ENCODE data around the gene RHOU.

DNA sequence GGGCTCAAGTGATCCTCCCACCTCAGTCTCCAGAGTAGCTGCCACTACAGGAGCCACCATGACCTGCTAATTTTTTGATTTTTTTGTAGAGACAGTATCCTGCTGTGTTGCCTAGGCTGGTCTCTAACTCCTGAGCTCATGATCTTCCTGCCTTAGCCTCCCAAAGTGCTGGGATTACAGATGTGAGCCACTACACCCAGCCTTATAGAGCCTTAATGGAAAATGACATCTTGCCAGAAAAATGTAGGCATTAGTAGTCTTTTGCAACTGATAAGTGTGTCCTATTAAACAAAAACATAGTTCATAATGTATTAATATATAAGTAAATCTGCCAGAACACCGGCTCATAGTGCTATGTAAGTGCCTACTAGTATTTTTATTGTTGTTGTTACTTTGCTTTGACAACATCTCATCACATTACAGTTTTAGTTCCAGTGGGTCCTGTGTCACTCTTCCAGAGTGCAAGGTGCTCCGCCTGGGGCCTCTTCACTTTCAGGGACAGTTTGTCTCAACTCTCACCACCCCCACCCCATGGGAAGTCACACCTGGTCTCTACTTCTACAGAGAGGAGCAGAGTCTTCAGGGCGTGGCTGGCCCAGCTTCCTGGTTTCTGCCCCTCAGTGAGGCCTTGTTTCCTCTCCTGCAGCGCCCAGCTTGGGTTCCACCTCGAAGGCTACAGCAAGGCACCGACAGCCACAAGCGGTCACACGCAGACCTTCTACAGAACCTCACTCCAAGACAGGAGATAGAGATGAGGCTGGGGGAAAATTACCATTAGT, 30.1 kb downstream of the RHOU start:
- no peak for TF ChIP-seq EZH2 (IDR thresholded peaks at IDR 0.05; ENCODE audit: low read length, missing control alignments)
- TF ChIP-seq, protein P1, sequence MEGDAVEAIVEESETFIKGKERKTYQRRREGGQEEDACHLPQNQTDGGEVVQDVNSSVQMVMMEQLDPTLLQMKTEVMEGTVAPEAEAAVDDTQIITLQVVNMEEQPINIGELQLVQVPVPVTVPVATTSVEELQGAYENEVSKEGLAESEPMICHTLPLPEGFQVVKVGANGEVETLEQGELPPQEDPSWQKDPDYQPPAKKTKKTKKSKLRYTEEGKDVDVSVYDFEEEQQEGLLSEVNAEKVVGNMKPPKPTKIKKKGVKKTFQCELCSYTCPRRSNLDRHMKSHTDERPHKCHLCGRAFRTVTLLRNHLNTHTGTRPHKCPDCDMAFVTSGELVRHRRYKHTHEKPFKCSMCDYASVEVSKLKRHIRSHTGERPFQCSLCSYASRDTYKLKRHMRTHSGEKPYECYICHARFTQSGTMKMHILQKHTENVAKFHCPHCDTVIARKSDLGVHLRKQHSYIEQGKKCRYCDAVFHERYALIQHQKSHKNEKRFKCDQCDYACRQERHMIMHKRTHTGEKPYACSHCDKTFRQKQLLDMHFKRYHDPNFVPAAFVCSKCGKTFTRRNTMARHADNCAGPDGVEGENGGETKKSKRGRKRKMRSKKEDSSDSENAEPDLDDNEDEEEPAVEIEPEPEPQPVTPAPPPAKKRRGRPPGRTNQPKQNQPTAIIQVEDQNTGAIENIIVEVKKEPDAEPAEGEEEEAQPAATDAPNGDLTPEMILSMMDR (conservative IDR thresholded peaks at IDR 0.05 in 1 of 2, IDR thresholded peaks at IDR 0.05 in 1 of 2; ENCODE audit: low read depth in 1 of 2, low read length in 2 of 2) = no peak
